Keratinocyte (primary cell): ENCODE data around the gene MAPRE2. TPM values are rescaled to one million over a fixed set of nuclear protein-coding genes. Genes with fewer than 3 reads are reported as not detected.

Experiments
- DNase-seq: peaks from one replicate; pipeline ENCODE4 v3.0.0-alpha.2; 2011; ENCODE audit warnings: low read depth, missing footprints, low spot score
- FAIRE-seq: peaks from 2 replicates; lab custom pipeline; 2011; peaks lifted over from hg19 to GRCh38; lab: Jason Lieb, UNC
- H2AFZ ChIP-seq: 2 replicates; pipeline ENCODE4 v1.6.0; 2012; ENCODE audit warnings: low read length, control low read depth, inconsistent platforms; ENCODE audit not compliant: control insufficient read depth
- H3K27ac ChIP-seq: 2 replicates; pipeline ENCODE4 v1.5.1; 2011; ENCODE audit warnings: low read length; ENCODE audit not compliant: control insufficient read depth, insufficient read depth
- H3K27me3 ChIP-seq: 3 replicates; pipeline ENCODE4 v1.6.0; 2011; ENCODE audit warnings: low read length; ENCODE audit not compliant: control insufficient read depth, insufficient read depth; ENCODE audit errors: extremely low read depth
- H3K36me3 ChIP-seq, 2 experiments: 2 replicates in 1 of 2; 3 replicates in 1 of 2; pipeline ENCODE4 v1.5.1; 2011; ENCODE audit warnings: low read length in 2 of 2, mild to moderate bottlenecking in 1 of 2; ENCODE audit not compliant: control insufficient read depth in 2 of 2, insufficient read depth in 2 of 2; ENCODE audit errors: extremely low read depth in 1 of 2
- H3K4me1 ChIP-seq: 3 replicates; pipeline ENCODE4 v1.5.1; 2011; ENCODE audit warnings: low read length; ENCODE audit not compliant: control insufficient read depth, insufficient read depth; ENCODE audit errors: extremely low read depth
- H3K4me2 ChIP-seq: 3 replicates; pipeline ENCODE4 v1.6.0; 2011; ENCODE audit warnings: low read depth, low read length; ENCODE audit not compliant: control insufficient read depth, insufficient read depth; ENCODE audit errors: extremely low read depth
- H3K4me3 ChIP-seq, 3 experiments: fragments of 200-600 bp in 1 of 3; sonication (generic) in 1 of 3; 2 replicates in 2 of 3; 3 replicates in 1 of 3; pipeline ENCODE4 v1.5.1; 2011 to 2016; ENCODE audit warnings: low read length in 3 of 3, mild to moderate bottlenecking in 3 of 3, control low read depth in 2 of 3, inconsistent platforms in 1 of 3, low read depth in 1 of 3, mixed read lengths in 1 of 3, mixed run types in 1 of 3, moderate library complexity in 1 of 3; ENCODE audit not compliant: control insufficient read depth in 2 of 3, insufficient read depth in 2 of 3; ENCODE audit errors: extremely low read depth in 1 of 3
- H3K79me2 ChIP-seq: 2 replicates; pipeline ENCODE4 v1.6.0; 2012; ENCODE audit warnings: low read length; ENCODE audit not compliant: control insufficient read depth, insufficient read depth
- H3K9ac ChIP-seq: 3 replicates; pipeline ENCODE4 v1.6.0; 2011; ENCODE audit warnings: low read length; ENCODE audit not compliant: control insufficient read depth, insufficient read depth; ENCODE audit errors: extremely low read depth
- H3K9me1 ChIP-seq: 3 replicates; pipeline ENCODE4 v1.6.0; 2011; ENCODE audit warnings: low read length; ENCODE audit not compliant: control insufficient read depth, insufficient read depth; ENCODE audit errors: extremely low read depth
- H3K9me3 ChIP-seq: 2 replicates; pipeline ENCODE4 v1.5.1; 2012; ENCODE audit warnings: low read depth, low read length; ENCODE audit not compliant: control insufficient read depth
- H4K20me1 ChIP-seq: 3 replicates; pipeline ENCODE4 v1.6.0; 2011; ENCODE audit warnings: low read length; ENCODE audit not compliant: control insufficient read depth, insufficient read depth; ENCODE audit errors: extremely low read depth
- CTCF ChIP-seq, 3 experiments: IDR thresholded peaks in 1 of 3; conservative IDR thresholded peaks in 1 of 3; optimal IDR thresholded peaks in 1 of 3; 2 replicates in 2 of 3; 3 replicates in 1 of 3; pipeline versions ENCODE3 to v1.5.1; 2011; ENCODE audit warnings: low read length in 3 of 3, mild to moderate bottlenecking in 3 of 3, moderate library complexity in 2 of 3, control low read depth in 1 of 3, inconsistent platforms in 1 of 3; ENCODE audit not compliant: insufficient read depth in 2 of 3; ENCODE audit errors: extremely low read depth in 1 of 3
- EZH2 ChIP-seq: IDR thresholded peaks from one replicate; pipeline ENCODE4 v1.6.1; 2012; ENCODE audit warnings: inconsistent platforms, mild to moderate bottlenecking, low read length, moderate library complexity
- dilution Hi-C: fragments of 300-500 bp; cut with MboI; formaldehyde crosslinking; loops from one replicate; pipeline ENCODE4 v1.7.0; 2020; ENCODE audit warnings: low sequenced_read_pairs; ENCODE audit not compliant: extremely low pct_ligation_motif_present
- polyA plus RNA-seq, 5 experiments: library from polyadenylated mRNA; depleted of rRNA in 3 of 5; stranded (reverse) in 3 of 5; stranded (forward) in 1 of 5; unstranded in 1 of 5; fragments of >200 nt; gene quantifications; 1 replicate in 1 of 5; 2 replicates in 3 of 5; 3 replicates in 1 of 5; pipeline versions ENCODE4 v1.2.1 to v1.2.3, GENCODE V29; 2011 to 2012; ENCODE audit warnings: missing spikeins in 2 of 5, low read depth in 1 of 5, low replicate concordance in 1 of 5

Gene MAPRE2
- polyA plus RNA-seq, 1 donor (not counting 4 experiments of a cell fraction or from before 2014, with no cell fraction given): 14.2 TPM

- TF ChIP-seq CTCF (optimal IDR thresholded peaks at IDR 0.05 in 1 of 3, IDR thresholded peaks at IDR 0.05 in 1 of 3, conservative IDR thresholded peaks at IDR 0.05 in 1 of 3; ENCODE audit: extremely low read depth in 1 of 3, insufficient read depth in 2 of 3, low read length in 3 of 3): no peak
- no peak for TF ChIP-seq EZH2
- dilution Hi-C loops: no loop called here
- H3K4me2 ChIP-seq: no peak overlapping the region
- H3K36me3 ChIP-seq: no peaks in the 10 kb centered on the region
- H3K27ac ChIP-seq: no peak overlapping the region
- no peak for DNase-seq
- no peaks in the 10 kb centered on the region for H3K4me1 ChIP-seq
- no peak overlapping the region for H3K9ac ChIP-seq
- H3K27me3 ChIP-seq: no peaks in the 10 kb centered on the region
- H3K79me2 ChIP-seq: no peaks in the 10 kb centered on the region
- no peaks in the 10 kb centered on the region for H3K9me3 ChIP-seq
- no peaks in the 10 kb centered on the region for H4K20me1 ChIP-seq
- H3K4me3 ChIP-seq: no peak overlapping the region
- no peaks in the 10 kb centered on the region for H3K9me1 ChIP-seq
- FAIRE-seq: no peak
- H2AFZ ChIP-seq: no peak overlapping the region
Measured at GRCh38 chr18:35112696-35113095, 71.5 kb downstream of the MAPRE2 start.

DNA sequence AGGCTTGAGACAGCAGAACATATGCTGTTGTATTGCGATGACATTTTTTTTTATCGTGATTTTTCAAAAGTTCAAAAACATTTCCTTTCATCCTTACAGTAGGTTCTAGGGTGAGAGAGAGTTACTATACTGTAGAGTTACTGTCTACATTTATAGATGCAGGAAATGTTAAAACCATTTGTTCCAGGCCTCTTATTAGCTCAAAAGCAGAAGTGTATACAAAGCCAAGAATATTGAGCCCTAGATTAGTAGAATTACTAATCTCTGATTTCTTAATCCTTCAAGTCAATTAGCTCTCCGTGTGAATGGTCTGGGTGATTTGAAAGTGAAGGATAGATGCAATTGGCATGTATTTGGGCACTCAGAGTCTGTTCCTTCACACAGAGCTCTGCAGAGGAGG, 73.1 kb downstream of the MAPRE2 start:
- H3K9ac ChIP-seq: no peak overlapping the region
- H3K4me1 ChIP-seq: no peaks in the 10 kb centered on the region
- TF ChIP-seq EZH2 (no peak), CTCF (optimal IDR thresholded peaks at IDR 0.05 in 1 of 3, IDR thresholded peaks at IDR 0.05 in 1 of 3, conservative IDR thresholded peaks at IDR 0.05 in 1 of 3; ENCODE audit: extremely low read depth in 1 of 3, insufficient read depth in 2 of 3, low read length in 3 of 3) (no peak)
- no peaks in the 10 kb centered on the region for H3K36me3 ChIP-seq
- H3K79me2 ChIP-seq: no peaks in the 10 kb centered on the region
- no peak overlapping the region for H2AFZ ChIP-seq
- H3K4me3 ChIP-seq: no peak overlapping the region
- no peak overlapping the region for H3K27ac ChIP-seq
- no peaks in the 10 kb centered on the region for H3K27me3 ChIP-seq
- no peaks in the 10 kb centered on the region for H3K9me1 ChIP-seq
- H3K4me2 ChIP-seq: no peak overlapping the region
- H4K20me1 ChIP-seq: no peaks in the 10 kb centered on the region
- no peaks in the 10 kb centered on the region for H3K9me3 ChIP-seq
- dilution Hi-C loops: no loop called here
- DNase-seq: no peak
- no peak for FAIRE-seq
